Astrocyte of the cerebellum (primary cell): ENCODE data around the gene PTPN18.

Source experiments
- DNase-seq: peaks from one replicate; pipeline ENCODE4 v3.0.0-alpha.2; 2011; ENCODE audit warnings: low read depth
- H3K4me3 ChIP-seq: 2 replicates; pipeline ENCODE4 v1.5.1; 2011; ENCODE audit warnings: mild to moderate bottlenecking, low read depth, low read length, moderate library complexity
- in situ Hi-C: cut with HindIII; loops from 2 replicates; pipeline ENCODE4 v1.10.0; 2017; ENCODE audit warnings: low sequenced_read_pairs
- TF ChIP-seq, protein P1 (sequence below): IDR thresholded peaks from 2 replicates; pipeline ENCODE4 v1.5.1; 2012; ENCODE audit warnings: low read length, low read depth, moderate library complexity, mild to moderate bottlenecking; ENCODE audit errors: missing control alignments

Gene PTPN18

DNA sequence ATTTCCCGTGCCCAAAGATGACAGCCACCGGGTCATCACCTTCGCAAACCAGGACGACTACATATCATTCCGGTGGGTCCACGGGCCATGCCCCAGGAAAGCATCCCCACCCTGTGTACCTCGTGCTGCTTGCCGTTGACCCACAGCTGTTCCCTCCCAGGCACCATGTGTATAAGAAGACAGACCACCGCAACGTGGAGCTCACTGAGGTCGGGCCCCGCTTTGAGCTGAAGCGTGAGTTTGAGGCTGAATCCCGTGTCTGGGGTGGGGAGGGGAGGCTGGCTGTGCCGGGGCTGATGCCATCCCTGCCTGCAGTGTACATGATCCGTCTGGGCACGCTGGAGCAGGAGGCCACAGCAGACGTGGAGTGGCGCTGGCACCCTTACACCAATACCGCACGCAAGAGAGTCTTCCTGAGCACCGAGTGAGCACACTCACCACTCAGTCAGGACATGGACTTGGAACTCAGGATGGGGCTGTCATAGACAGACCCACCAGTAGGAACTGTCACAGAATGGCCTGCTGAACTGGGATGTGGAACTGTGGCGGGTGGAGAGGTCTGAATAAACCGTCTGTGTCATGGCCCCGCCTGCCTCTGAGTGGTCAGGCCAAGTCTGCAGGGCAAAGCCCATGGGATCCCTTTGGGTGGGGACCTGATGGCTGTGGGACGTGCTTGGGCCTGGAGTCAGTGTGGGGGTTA, 9.7 kb upstream of the PTPN18 start:
- in situ Hi-C loops = no loop called here
- TF ChIP-seq, protein P1, sequence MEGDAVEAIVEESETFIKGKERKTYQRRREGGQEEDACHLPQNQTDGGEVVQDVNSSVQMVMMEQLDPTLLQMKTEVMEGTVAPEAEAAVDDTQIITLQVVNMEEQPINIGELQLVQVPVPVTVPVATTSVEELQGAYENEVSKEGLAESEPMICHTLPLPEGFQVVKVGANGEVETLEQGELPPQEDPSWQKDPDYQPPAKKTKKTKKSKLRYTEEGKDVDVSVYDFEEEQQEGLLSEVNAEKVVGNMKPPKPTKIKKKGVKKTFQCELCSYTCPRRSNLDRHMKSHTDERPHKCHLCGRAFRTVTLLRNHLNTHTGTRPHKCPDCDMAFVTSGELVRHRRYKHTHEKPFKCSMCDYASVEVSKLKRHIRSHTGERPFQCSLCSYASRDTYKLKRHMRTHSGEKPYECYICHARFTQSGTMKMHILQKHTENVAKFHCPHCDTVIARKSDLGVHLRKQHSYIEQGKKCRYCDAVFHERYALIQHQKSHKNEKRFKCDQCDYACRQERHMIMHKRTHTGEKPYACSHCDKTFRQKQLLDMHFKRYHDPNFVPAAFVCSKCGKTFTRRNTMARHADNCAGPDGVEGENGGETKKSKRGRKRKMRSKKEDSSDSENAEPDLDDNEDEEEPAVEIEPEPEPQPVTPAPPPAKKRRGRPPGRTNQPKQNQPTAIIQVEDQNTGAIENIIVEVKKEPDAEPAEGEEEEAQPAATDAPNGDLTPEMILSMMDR = no peak
- H3K4me3 ChIP-seq = no peak overlapping the region
- no peak for DNase-seq

- TF ChIP-seq, protein P1 = no peak
- in situ Hi-C loops = no loop called here
Measured at GRCh38 chr2:130346741-130347066, 9.2 kb upstream of the PTPN18 start.

GRCh38 chr2:130347220-130347925, 8.5 kb upstream of the PTPN18 start:
- in situ Hi-C loops = no loop called here
- TF ChIP-seq, protein P1 = no peak
- no peak overlapping the region for H3K4me3 ChIP-seq
- DNase-seq = no peak

More at GRCh38 chr2:130346741-130347066, 9.2 kb upstream of the PTPN18 start:
- no peak overlapping the region for H3K4me3 ChIP-seq
- no peak for DNase-seq

GRCh38 chr2:130349174-130349573, 6.7 kb upstream of the PTPN18 start:
- TF ChIP-seq, protein P1 = no peak
- no peak overlapping the region for H3K4me3 ChIP-seq
- DNase-seq = no peak
- in situ Hi-C loops = no loop called here

GRCh38 chr2:130351711-130352110, 4.1 kb upstream of the PTPN18 start:
- no peak for DNase-seq
- H3K4me3 ChIP-seq = no peak overlapping the region
- in situ Hi-C loops = no loop called here
- TF ChIP-seq, protein P1 = no peak

DNA sequence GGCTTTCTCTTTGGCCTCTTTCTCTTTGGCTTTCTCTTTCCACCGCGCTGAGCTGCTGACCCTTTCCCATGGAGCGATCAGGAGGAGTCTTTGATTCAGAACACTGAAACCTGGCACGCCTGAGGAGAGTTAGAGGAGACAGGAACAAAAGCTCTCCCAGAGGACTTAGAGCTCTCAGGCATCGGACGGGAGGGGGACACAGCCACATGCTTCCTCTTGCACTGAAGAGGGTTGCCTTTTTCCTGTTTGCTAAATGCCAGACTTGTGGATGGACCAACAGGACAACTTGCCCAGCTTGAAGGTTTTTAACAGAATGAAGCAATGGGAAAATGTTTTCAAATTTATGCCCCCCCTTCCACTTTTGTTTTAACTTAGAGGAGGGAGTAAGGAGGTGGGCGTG, 3.6 kb upstream of the PTPN18 start:
- in situ Hi-C loops = no loop called here
- no peak for DNase-seq
- H3K4me3 ChIP-seq = no peak overlapping the region
- TF ChIP-seq, protein P1 = no peak
